CD4-positive, alpha-beta T cell treated with Interleukin-21 for 1 hour (primary cell): Measurements from ENCODE around the gene PTPRT.

Experiments used
- DNase-seq: peaks from one replicate; pipeline ENCODE4 v3.0.0-alpha.2; 2020

Gene PTPRT

GRCh38 chr20:42775866-42776265, 413.8 kb downstream of the PTPRT start:
- no peak for DNase-seq

- DNase-seq, result no peak
Measured at GRCh38 chr20:42775037-42775436, 414.7 kb downstream of the PTPRT start.

GRCh38 chr20:42763015-42763414, 426.7 kb downstream of the PTPRT start:
- DNase-seq, result no peak

- no peak for DNase-seq
Measured at GRCh38 chr20:42756991-42757390, 432.7 kb downstream of the PTPRT start.

- no peak for DNase-seq
Measured at GRCh38 chr20:42754706-42755105, 435.0 kb downstream of the PTPRT start.

GRCh38 chr20:42752620-42753019, 437.1 kb downstream of the PTPRT start:
- no peak for DNase-seq

GRCh38 chr20:42749556-42749955, 440.1 kb downstream of the PTPRT start:
- no peak for DNase-seq

GRCh38 chr20:42747765-42748411, 441.8 kb downstream of the PTPRT start:
- DNase-seq, result no peak

- DNase-seq, result no peak
Measured at GRCh38 chr20:42744756-42745465, 444.8 kb downstream of the PTPRT start.

GRCh38 chr20:42742926-42743325, 446.8 kb downstream of the PTPRT start:
- DNase-seq, result no peak

- no peak for DNase-seq
Measured at GRCh38 chr20:42741906-42742305, 447.8 kb downstream of the PTPRT start.

- DNase-seq, result no peak
Measured at GRCh38 chr20:42740226-42740870, 449.4 kb downstream of the PTPRT start.

- DNase-seq, result no peak
Measured at GRCh38 chr20:42739683-42740082, 450.0 kb downstream of the PTPRT start.

- DNase-seq, result no peak
Measured at GRCh38 chr20:42735539-42735938, 454.2 kb downstream of the PTPRT start.

GRCh38 chr20:42734660-42735368, 454.9 kb downstream of the PTPRT start:
- no peak for DNase-seq

- no peak for DNase-seq
Measured at GRCh38 chr20:42721923-42722322, 467.8 kb downstream of the PTPRT start.

GRCh38 chr20:42714298-42715141, 475.2 kb downstream of the PTPRT start:
- DNase-seq, result no peak

- DNase-seq, result no peak
Measured at GRCh38 chr20:42708266-42708665, 481.4 kb downstream of the PTPRT start.

GRCh38 chr20:42706759-42707158, 482.9 kb downstream of the PTPRT start:
- no peak for DNase-seq

GRCh38 chr20:42705550-42705949, 484.2 kb downstream of the PTPRT start:
- no peak for DNase-seq

GRCh38 chr20:42703744-42704143, 486.0 kb downstream of the PTPRT start:
- DNase-seq, result no peak

- DNase-seq, result no peak
Measured at GRCh38 chr20:42701948-42702347, 487.8 kb downstream of the PTPRT start.

GRCh38 chr20:42700372-42700771, 489.3 kb downstream of the PTPRT start:
- DNase-seq, result no peak
